LNCAP (cell line): ENCODE data around the gene HHATL.

Experiments
- CTCF ChIP-seq: fragments of 450-650 bp; IDR thresholded peaks from 2 replicates; pipeline ENCODE4 v1.5.1; 2017; ENCODE audit warnings: mild to moderate bottlenecking

The HHATL gene

GRCh38 chr3:42746455-42747450 lies 44.2 kb upstream of the HHATL start:
- TF ChIP-seq CTCF, result no peak

- no peak for TF ChIP-seq CTCF
These were observed 43.3 kb upstream of the HHATL start for GRCh38 chr3:42745776-42746454.

GRCh38 chr3:42745291-42745745 lies 42.7 kb upstream of the HHATL start:
- no peak for TF ChIP-seq CTCF

- no peak for TF ChIP-seq CTCF
These were observed 40.8 kb upstream of the HHATL start for GRCh38 chr3:42743204-42743995.

- no peak for TF ChIP-seq CTCF
These were observed 40.1 kb upstream of the HHATL start for GRCh38 chr3:42742688-42743087.

GRCh38 chr3:42742259-42742658 lies 39.7 kb upstream of the HHATL start:
- no peak for TF ChIP-seq CTCF

GRCh38 chr3:42741796-42742195 lies 39.2 kb upstream of the HHATL start:
- TF ChIP-seq CTCF, result no peak
